ENCODE measurements around the gene RAI1.

The RAI1 gene

GRCh38 chr17:17749921-17750320, 68.7 kb downstream of the RAI1 start:
- no peaks in the 10 kb centered on the region for H3K27me3 ChIP-seq (ENCODE audit: control insufficient read depth in 1 of 2, insufficient read depth in 2 of 2, low read length in 2 of 2)
- H3K36me3 ChIP-seq (ENCODE audit: control insufficient read depth in 1 of 2, insufficient read depth in 2 of 2, low read length in 2 of 2), result no peaks in the 10 kb centered on the region
- H3K9ac ChIP-seq (ENCODE audit: low read depth in 1 of 2, low read length in 2 of 2), result no peak overlapping the region
- H3K4me3 ChIP-seq (ENCODE audit: low read depth in 1 of 2, low read length in 2 of 2), result no peak overlapping the region
- H3K4me1 ChIP-seq (ENCODE audit: control insufficient read depth in 1 of 2, insufficient read depth in 2 of 2, low read length in 2 of 2), result peaks cover 33% of the 10 kb centered on the region in 2 donors
- no peak overlapping the region for H3K27ac ChIP-seq (ENCODE audit: low read depth, low read length)
- no peaks in the 10 kb centered on the region for H3K9me3 ChIP-seq (ENCODE audit: control insufficient read depth in 1 of 2, low read length in 2 of 2)

GRCh38 chr17:17750881-17751280, 69.6 kb downstream of the RAI1 start:
- H3K27me3 ChIP-seq (ENCODE audit: control insufficient read depth in 1 of 2, insufficient read depth in 2 of 2, low read length in 2 of 2), result no peaks in the 10 kb centered on the region
- H3K4me3 ChIP-seq (ENCODE audit: low read depth in 1 of 2, low read length in 2 of 2), result peak overlapping the region; percentile 70 to 71
- no peaks in the 10 kb centered on the region for H3K36me3 ChIP-seq (ENCODE audit: control insufficient read depth in 1 of 2, insufficient read depth in 2 of 2, low read length in 2 of 2)
- no peak overlapping the region for H3K9ac ChIP-seq (ENCODE audit: low read depth in 1 of 2, low read length in 2 of 2)
- peaks cover 33% of the 10 kb centered on the region in 2 donors for H3K4me1 ChIP-seq (ENCODE audit: control insufficient read depth in 1 of 2, insufficient read depth in 2 of 2, low read length in 2 of 2)
- H3K27ac ChIP-seq (ENCODE audit: low read depth, low read length), result no peak overlapping the region
- H3K9me3 ChIP-seq (ENCODE audit: control insufficient read depth in 1 of 2, low read length in 2 of 2), result no peaks in the 10 kb centered on the region

DNA sequence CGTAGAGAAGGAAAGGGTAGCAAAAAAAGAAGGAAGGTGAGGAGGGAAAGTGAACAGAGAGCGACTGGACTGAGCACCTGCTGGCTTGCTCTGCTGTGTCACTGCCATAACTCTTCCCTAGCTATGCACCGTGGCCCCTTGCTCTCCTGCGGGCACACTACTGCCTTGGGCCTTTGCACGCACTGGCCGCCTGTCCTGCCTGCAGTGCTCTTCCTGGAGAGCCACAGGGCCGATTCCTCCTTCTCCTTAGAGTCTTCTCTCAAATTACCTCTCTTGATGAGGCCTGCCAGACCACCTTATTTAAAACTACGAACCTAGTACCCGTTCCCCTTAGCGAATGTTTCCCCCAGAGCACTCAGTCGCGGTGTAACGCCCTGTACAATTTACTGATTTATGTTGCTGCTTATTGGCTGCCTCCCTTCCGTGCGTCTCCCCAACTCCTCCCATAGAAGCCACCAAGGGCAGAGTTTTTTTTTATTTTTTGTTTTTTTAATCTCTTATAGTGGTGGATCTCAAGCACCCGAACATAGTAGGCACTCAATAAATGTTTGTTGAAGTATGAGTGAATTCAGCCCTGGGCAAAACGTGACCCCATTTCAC, 70.3 kb downstream of the RAI1 start:
- Histone ChIP-seq H3K9me3 (ENCODE audit: control insufficient read depth in 1 of 2, low read length in 2 of 2) (no peaks in the 10 kb centered on the region), H3K27me3 (ENCODE audit: control insufficient read depth in 1 of 2, insufficient read depth in 2 of 2, low read length in 2 of 2) (no peaks in the 10 kb centered on the region), H3K9ac (ENCODE audit: low read depth in 1 of 2, low read length in 2 of 2) (peak overlapping the region in 1 of 2 donors; percentile 30), H3K36me3 (ENCODE audit: control insufficient read depth in 1 of 2, insufficient read depth in 2 of 2, low read length in 2 of 2) (no peaks in the 10 kb centered on the region), H3K4me3 (ENCODE audit: low read depth in 1 of 2, low read length in 2 of 2) (peak overlapping the region; percentile 70 to 71), H3K27ac (ENCODE audit: low read depth, low read length) (peak overlapping the region; percentile 62), H3K4me1 (ENCODE audit: control insufficient read depth in 1 of 2, insufficient read depth in 2 of 2, low read length in 2 of 2) (peaks cover 33% of the 10 kb centered on the region in 2 donors)

- peak overlapping the region; percentile 61 to 79 for H3K9ac ChIP-seq (ENCODE audit: low read depth in 1 of 2, low read length in 2 of 2)
- no peaks in the 10 kb centered on the region for H3K27me3 ChIP-seq (ENCODE audit: control insufficient read depth in 1 of 2, insufficient read depth in 2 of 2, low read length in 2 of 2)
- peak overlapping the region; percentile 70 to 85 for H3K4me3 ChIP-seq (ENCODE audit: low read depth in 1 of 2, low read length in 2 of 2)
- peaks cover 33 to 37% of the 10 kb centered on the region in 2 donors for H3K4me1 ChIP-seq (ENCODE audit: control insufficient read depth in 1 of 2, insufficient read depth in 2 of 2, low read length in 2 of 2)
- H3K36me3 ChIP-seq (ENCODE audit: control insufficient read depth in 1 of 2, insufficient read depth in 2 of 2, low read length in 2 of 2), result no peaks in the 10 kb centered on the region
- peak overlapping the region; percentile 62 for H3K27ac ChIP-seq (ENCODE audit: low read depth, low read length)
- no peaks in the 10 kb centered on the region for H3K9me3 ChIP-seq (ENCODE audit: control insufficient read depth in 1 of 2, low read length in 2 of 2)
Observed at GRCh38 chr17:17752089-17752820, 71.0 kb downstream of the RAI1 start.

- peak overlapping the region; percentile 61 to 79 for H3K9ac ChIP-seq (ENCODE audit: low read depth in 1 of 2, low read length in 2 of 2)
Observed at GRCh38 chr17:17752821-17753321, 71.6 kb downstream of the RAI1 start.

GRCh38 chr17:17754719-17755686, 73.7 kb downstream of the RAI1 start:
- Histone ChIP-seq H3K36me3 (ENCODE audit: control insufficient read depth in 1 of 2, insufficient read depth in 2 of 2, low read length in 2 of 2) (no peaks in the 10 kb centered on the region), H3K9me3 (ENCODE audit: control insufficient read depth in 1 of 2, low read length in 2 of 2) (no peaks in the 10 kb centered on the region), H3K27me3 (ENCODE audit: control insufficient read depth in 1 of 2, insufficient read depth in 2 of 2, low read length in 2 of 2) (no peaks in the 10 kb centered on the region), H3K9ac (ENCODE audit: low read depth in 1 of 2, low read length in 2 of 2) (no peak overlapping the region), H3K27ac (ENCODE audit: low read depth, low read length) (no peak overlapping the region), H3K4me3 (ENCODE audit: low read depth in 1 of 2, low read length in 2 of 2) (no peak overlapping the region), H3K4me1 (ENCODE audit: control insufficient read depth in 1 of 2, insufficient read depth in 2 of 2, low read length in 2 of 2) (peaks cover 26 to 37% of the 10 kb centered on the region in 2 donors)

More at GRCh38 chr17:17752821-17753321, 71.6 kb downstream of the RAI1 start:
- peak overlapping the region; percentile 63 to 85 for H3K4me3 ChIP-seq (ENCODE audit: low read depth in 1 of 2, low read length in 2 of 2)
- peak overlapping the region; percentile 62 for H3K27ac ChIP-seq (ENCODE audit: low read depth, low read length)
- H3K4me1 ChIP-seq (ENCODE audit: control insufficient read depth in 1 of 2, insufficient read depth in 2 of 2, low read length in 2 of 2), result peaks cover 33 to 43% of the 10 kb centered on the region in 2 donors
- no peaks in the 10 kb centered on the region for H3K27me3 ChIP-seq (ENCODE audit: control insufficient read depth in 1 of 2, insufficient read depth in 2 of 2, low read length in 2 of 2)
- no peaks in the 10 kb centered on the region for H3K36me3 ChIP-seq (ENCODE audit: control insufficient read depth in 1 of 2, insufficient read depth in 2 of 2, low read length in 2 of 2)
- no peaks in the 10 kb centered on the region for H3K9me3 ChIP-seq (ENCODE audit: control insufficient read depth in 1 of 2, low read length in 2 of 2)

DNA sequence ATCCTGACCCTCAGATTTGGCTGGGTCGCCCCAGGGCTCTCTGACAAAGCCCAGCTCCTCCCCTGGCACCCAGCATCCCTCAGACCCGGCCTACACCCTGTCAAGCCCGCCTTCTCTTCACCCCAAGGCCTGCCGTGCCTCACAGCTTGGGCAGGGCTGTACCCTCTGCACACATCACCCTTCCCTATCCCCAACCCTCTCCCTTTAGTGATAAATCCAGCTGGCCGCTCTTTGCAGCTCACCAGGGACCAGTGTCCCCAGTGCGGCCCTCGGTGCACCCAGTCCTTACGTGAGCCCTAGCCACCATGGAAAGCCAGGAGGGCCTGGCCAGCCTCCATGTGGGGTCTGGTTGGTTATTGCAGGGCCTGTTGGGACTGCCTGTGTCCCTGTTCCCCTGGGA, 74.5 kb downstream of the RAI1 start:
- no peaks in the 10 kb centered on the region for H3K9me3 ChIP-seq (ENCODE audit: control insufficient read depth in 1 of 2, low read length in 2 of 2)
- no peak overlapping the region for H3K27ac ChIP-seq (ENCODE audit: low read depth, low read length)
- no peak overlapping the region for H3K4me3 ChIP-seq (ENCODE audit: low read depth in 1 of 2, low read length in 2 of 2)
- no peaks in the 10 kb centered on the region for H3K27me3 ChIP-seq (ENCODE audit: control insufficient read depth in 1 of 2, insufficient read depth in 2 of 2, low read length in 2 of 2)
- no peak overlapping the region for H3K9ac ChIP-seq (ENCODE audit: low read depth in 1 of 2, low read length in 2 of 2)
- H3K4me1 ChIP-seq (ENCODE audit: control insufficient read depth in 1 of 2, insufficient read depth in 2 of 2, low read length in 2 of 2), result peaks cover 26 to 34% of the 10 kb centered on the region in 2 donors
- no peaks in the 10 kb centered on the region for H3K36me3 ChIP-seq (ENCODE audit: control insufficient read depth in 1 of 2, insufficient read depth in 2 of 2, low read length in 2 of 2)

DNA sequence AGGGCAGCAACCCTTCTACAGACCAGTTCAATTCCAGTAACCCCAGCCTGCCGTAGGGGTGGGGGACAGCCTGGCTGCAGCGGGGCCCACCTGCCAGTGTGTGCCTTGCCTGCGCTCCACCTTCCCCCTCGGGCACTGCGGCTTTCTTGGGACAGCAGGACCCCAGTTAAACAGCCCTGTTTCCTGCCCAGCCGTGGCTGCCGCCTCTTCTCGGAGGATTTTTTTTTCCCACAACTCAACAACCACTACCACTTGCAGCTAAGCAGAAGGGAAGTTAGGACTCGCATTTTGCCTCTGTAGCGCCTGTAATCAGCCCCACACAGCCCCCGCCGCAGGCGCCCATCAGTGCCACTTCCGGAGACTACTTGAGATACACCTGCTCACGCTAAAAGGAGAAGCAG, 76.1 kb downstream of the RAI1 start:
- Histone ChIP-seq H3K27me3 (ENCODE audit: control insufficient read depth in 1 of 2, insufficient read depth in 2 of 2, low read length in 2 of 2) (no peaks in the 10 kb centered on the region), H3K36me3 (ENCODE audit: control insufficient read depth in 1 of 2, insufficient read depth in 2 of 2, low read length in 2 of 2) (no peaks in the 10 kb centered on the region), H3K9ac (ENCODE audit: low read depth in 1 of 2, low read length in 2 of 2) (no peak overlapping the region), H3K9me3 (ENCODE audit: control insufficient read depth in 1 of 2, low read length in 2 of 2) (no peaks in the 10 kb centered on the region), H3K4me1 (ENCODE audit: control insufficient read depth in 1 of 2, insufficient read depth in 2 of 2, low read length in 2 of 2) (peaks cover 14 to 22% of the 10 kb centered on the region in 2 donors), H3K27ac (ENCODE audit: low read depth, low read length) (no peak overlapping the region), H3K4me3 (ENCODE audit: low read depth in 1 of 2, low read length in 2 of 2) (no peak overlapping the region)

DNA sequence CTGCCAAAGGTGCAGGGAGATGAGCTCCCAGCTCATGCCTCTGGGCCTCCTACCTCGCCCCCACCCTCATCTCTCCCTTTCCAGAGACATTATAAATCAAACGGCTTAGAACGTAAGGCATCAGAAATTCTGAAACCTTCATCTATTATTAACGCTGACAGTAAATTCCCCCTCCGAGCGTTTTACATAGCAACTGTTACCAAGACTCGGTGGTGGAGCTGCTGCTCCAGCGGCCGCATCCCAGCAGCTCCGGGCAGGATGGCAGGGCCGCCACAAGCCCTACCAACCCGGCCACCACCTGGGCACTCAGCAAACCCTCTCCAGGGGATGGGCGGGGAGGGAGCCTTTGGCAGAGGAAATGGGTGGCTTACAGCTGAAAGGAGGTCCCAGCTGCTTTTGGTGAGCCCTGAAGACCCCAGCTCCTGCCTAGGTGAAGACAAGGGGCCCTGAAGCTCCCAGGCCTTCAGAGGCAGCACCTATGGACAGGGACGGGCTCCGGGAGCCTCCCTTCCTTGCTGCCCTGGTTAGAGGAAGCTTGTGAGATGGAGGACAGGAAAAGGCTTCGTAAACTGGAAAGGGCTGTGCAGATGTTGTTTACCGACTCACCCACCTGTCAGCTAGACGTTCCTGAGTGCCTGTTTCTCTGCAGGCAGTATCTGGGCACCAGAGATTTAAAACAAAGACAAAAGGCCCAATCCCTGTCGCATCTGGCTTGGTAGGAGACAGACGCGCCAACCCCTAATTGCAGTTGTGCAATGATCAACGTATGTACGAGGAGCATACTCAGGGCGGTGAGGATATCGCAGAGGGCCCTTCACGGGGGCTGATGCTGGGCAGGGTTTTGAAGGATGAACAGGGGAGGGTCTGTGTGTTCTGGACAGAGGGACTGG, 76.9 kb downstream of the RAI1 start:
- Histone ChIP-seq H3K27me3 (ENCODE audit: control insufficient read depth in 1 of 2, insufficient read depth in 2 of 2, low read length in 2 of 2) (no peaks in the 10 kb centered on the region), H3K36me3 (ENCODE audit: control insufficient read depth in 1 of 2, insufficient read depth in 2 of 2, low read length in 2 of 2) (no peaks in the 10 kb centered on the region), H3K4me3 (ENCODE audit: low read depth in 1 of 2, low read length in 2 of 2) (no peak overlapping the region), H3K9me3 (ENCODE audit: control insufficient read depth in 1 of 2, low read length in 2 of 2) (no peaks in the 10 kb centered on the region), H3K27ac (ENCODE audit: low read depth, low read length) (no peak overlapping the region), H3K4me1 (ENCODE audit: control insufficient read depth in 1 of 2, insufficient read depth in 2 of 2, low read length in 2 of 2) (peaks cover 7 to 14% of the 10 kb centered on the region in 2 donors), H3K9ac (ENCODE audit: low read depth in 1 of 2, low read length in 2 of 2) (no peak overlapping the region)

All from duodenal mucosa (tissue), 2 donors.